Ishikawa (cell line): ENCODE results near the gene CEP68.

Source experiments
- CEBPB ChIP-seq: IDR thresholded peaks from 2 replicates; pipeline ENCODE4 v1.6.1; 2012
- CREB1 ChIP-seq: IDR thresholded peaks from 2 replicates; pipeline ENCODE4 v1.6.1; 2012; ENCODE audit warnings: low read depth
- EGR1 ChIP-seq: IDR thresholded peaks from 2 replicates; pipeline ENCODE4 v1.6.1; 2012
- EP300 ChIP-seq: IDR thresholded peaks from 2 replicates; pipeline ENCODE4 v1.6.1; 2012; ENCODE audit warnings: borderline replicate concordance
- FOXM1 ChIP-seq: IDR thresholded peaks from 2 replicates; pipeline ENCODE4 v1.6.1; 2012; ENCODE audit warnings: low read depth, borderline replicate concordance
- NFIC ChIP-seq: IDR thresholded peaks from 2 replicates; pipeline ENCODE4 v1.6.1; 2012
- RAD21 ChIP-seq: IDR thresholded peaks from 2 replicates; pipeline ENCODE4 v1.6.1; 2012; ENCODE audit warnings: low read depth
- TAF1 ChIP-seq: IDR thresholded peaks from 2 replicates; pipeline ENCODE4 v1.6.1; 2012; ENCODE audit warnings: low read depth, mild to moderate bottlenecking
- TCF12 ChIP-seq: IDR thresholded peaks from 2 replicates; pipeline ENCODE4 v1.6.1; 2012; ENCODE audit warnings: low read depth
- TEAD4 ChIP-seq: IDR thresholded peaks from 2 replicates; pipeline ENCODE4 v1.6.1; 2012
- YY1 ChIP-seq: IDR thresholded peaks from 2 replicates; pipeline ENCODE4 v1.6.1; 2012; ENCODE audit warnings: low read depth
- ZBTB7A ChIP-seq: IDR thresholded peaks from 2 replicates; pipeline ENCODE4 v1.6.1; 2012; ENCODE audit warnings: low read depth
- TF ChIP-seq, protein P1 (sequence below): IDR thresholded peaks from 2 replicates; pipeline ENCODE4 v1.6.1; 2012
- TF ChIP-seq, protein P2 (sequence below): IDR thresholded peaks from 2 replicates; pipeline ENCODE4 v1.6.1; 2012; ENCODE audit warnings: low read depth, mild to moderate bottlenecking
- TF ChIP-seq, protein P3 (sequence below): IDR thresholded peaks from 2 replicates; pipeline ENCODE4 v1.6.1; 2012

The CEP68 gene, protein sequence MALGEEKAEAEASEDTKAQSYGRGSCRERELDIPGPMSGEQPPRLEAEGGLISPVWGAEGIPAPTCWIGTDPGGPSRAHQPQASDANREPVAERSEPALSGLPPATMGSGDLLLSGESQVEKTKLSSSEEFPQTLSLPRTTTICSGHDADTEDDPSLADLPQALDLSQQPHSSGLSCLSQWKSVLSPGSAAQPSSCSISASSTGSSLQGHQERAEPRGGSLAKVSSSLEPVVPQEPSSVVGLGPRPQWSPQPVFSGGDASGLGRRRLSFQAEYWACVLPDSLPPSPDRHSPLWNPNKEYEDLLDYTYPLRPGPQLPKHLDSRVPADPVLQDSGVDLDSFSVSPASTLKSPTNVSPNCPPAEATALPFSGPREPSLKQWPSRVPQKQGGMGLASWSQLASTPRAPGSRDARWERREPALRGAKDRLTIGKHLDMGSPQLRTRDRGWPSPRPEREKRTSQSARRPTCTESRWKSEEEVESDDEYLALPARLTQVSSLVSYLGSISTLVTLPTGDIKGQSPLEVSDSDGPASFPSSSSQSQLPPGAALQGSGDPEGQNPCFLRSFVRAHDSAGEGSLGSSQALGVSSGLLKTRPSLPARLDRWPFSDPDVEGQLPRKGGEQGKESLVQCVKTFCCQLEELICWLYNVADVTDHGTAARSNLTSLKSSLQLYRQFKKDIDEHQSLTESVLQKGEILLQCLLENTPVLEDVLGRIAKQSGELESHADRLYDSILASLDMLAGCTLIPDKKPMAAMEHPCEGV

DNA sequence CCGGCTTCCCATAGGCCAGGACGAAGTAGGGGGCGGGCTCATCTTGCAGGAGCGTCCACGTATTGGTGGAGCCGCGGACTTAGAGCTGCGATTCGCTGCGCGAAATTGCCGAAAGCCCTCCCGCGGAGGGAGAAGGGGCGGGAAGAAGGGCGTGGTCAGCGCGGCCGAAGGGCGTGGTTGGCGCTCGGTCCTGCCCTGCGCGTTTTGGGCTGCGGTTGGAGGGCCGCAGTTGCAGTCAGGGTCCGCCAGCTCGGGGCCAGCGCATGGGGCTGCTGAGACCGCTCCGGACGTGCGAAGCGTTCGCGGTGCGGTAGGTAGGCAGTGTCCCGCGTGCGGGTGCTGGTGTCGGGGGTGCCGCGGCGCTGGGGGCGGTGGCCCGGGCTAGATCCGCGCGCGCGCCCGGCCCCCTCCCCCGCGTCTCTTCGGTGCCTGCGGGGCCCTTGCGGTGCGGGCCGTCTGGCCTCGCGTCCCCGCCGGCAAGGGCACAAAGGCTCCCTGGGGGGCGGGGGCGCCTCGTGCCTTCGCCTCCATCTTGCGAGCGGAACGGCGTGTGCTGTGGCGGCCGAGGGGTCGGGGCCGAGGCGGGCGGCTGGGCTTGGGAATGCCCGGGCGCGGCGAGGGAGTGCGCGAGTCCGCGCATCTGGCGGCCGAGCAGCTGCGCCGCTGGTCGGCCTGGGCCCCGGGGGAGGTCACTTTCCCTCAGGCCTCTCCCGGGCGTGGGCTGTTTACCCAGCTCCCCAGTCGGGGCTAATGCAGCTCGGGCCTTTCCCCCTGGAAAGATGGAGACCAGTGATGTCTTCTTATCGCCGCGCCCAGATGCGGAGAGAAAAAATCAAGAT is at the start of gene CEP68:
Gene CEP68, plus strand, starts transcription at position 202 of the 839 bp plus-strand sequence. CDS start 13,029 bp downstream, outside the sequence.
- TF ChIP-seq, protein P1, sequence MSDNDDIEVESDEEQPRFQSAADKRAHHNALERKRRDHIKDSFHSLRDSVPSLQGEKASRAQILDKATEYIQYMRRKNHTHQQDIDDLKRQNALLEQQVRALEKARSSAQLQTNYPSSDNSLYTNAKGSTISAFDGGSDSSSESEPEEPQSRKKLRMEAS: peak; percentile 55
- no peak for TF ChIP-seq TEAD4
- peak; percentile 59; the same call in 1 of the 2 replicates for TF ChIP-seq TAF1

DNA sequence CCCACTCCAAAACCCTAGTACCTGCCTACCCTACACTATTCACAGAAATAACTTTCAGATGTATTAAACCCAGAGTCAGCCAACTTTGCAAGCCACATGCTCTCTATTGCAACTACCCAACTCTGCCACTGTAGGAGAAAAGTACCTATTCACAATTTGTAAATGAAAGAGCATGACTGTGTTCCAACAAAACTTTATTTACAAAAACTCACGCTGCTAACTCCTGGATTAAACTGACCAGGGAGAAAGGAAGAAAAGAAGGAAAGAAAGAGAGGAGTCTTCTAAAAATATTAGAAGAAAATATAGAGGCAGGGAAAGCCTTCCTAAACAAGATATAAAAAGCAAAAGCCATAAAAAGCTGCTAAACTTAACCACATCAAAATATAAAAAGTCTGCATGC is 42.4 kb upstream of the CEP68 start:
- no peak for TF ChIP-seq RAD21
- no peak for TF ChIP-seq CREB1
- no peak for TF ChIP-seq EGR1
- no peak for TF ChIP-seq TEAD4
- TF ChIP-seq ZBTB7A: no peak

DNA sequence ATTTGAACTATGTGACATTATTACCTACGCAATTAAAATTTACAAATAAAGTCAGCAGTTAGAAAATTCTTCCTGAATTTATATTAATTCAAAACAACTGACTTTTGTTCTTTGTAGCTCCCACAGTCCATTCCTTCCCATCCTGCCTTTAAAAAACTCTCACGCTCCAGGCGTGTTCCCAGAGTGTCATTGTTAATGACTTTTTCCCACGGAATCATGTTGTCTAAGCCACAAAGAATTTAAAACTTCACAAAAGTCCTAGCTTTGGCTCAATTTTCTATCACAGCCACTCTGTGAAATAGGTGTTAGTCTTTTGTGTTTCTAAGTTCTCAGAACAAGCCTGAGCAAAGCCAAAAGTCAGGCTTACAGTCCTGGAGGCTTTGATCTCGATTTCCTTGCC is 40.5 kb upstream of the CEP68 start:
- TF ChIP-seq EGR1: no peak
- no peak for TF ChIP-seq FOXM1
- no peak for TF ChIP-seq NFIC
- no peak for TF ChIP-seq RAD21
- TF ChIP-seq, protein P2, sequence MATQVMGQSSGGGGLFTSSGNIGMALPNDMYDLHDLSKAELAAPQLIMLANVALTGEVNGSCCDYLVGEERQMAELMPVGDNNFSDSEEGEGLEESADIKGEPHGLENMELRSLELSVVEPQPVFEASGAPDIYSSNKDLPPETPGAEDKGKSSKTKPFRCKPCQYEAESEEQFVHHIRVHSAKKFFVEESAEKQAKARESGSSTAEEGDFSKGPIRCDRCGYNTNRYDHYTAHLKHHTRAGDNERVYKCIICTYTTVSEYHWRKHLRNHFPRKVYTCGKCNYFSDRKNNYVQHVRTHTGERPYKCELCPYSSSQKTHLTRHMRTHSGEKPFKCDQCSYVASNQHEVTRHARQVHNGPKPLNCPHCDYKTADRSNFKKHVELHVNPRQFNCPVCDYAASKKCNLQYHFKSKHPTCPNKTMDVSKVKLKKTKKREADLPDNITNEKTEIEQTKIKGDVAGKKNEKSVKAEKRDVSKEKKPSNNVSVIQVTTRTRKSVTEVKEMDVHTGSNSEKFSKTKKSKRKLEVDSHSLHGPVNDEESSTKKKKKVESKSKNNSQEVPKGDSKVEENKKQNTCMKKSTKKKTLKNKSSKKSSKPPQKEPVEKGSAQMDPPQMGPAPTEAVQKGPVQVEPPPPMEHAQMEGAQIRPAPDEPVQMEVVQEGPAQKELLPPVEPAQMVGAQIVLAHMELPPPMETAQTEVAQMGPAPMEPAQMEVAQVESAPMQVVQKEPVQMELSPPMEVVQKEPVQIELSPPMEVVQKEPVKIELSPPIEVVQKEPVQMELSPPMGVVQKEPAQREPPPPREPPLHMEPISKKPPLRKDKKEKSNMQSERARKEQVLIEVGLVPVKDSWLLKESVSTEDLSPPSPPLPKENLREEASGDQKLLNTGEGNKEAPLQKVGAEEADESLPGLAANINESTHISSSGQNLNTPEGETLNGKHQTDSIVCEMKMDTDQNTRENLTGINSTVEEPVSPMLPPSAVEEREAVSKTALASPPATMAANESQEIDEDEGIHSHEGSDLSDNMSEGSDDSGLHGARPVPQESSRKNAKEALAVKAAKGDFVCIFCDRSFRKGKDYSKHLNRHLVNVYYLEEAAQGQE: no peak
- TF ChIP-seq TCF12: no peak
- TF ChIP-seq YY1: no peak
- no peak for TF ChIP-seq TAF1
- no peak for TF ChIP-seq TEAD4
- TF ChIP-seq CEBPB: no peak
- no peak for TF ChIP-seq EP300
- no peak for TF ChIP-seq CREB1
- TF ChIP-seq, protein P1: no peak
- TF ChIP-seq, protein P3, sequence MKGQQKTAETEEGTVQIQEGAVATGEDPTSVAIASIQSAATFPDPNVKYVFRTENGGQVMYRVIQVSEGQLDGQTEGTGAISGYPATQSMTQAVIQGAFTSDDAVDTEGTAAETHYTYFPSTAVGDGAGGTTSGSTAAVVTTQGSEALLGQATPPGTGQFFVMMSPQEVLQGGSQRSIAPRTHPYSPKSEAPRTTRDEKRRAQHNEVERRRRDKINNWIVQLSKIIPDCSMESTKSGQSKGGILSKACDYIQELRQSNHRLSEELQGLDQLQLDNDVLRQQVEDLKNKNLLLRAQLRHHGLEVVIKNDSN: no peak
- TF ChIP-seq ZBTB7A: no peak

DNA sequence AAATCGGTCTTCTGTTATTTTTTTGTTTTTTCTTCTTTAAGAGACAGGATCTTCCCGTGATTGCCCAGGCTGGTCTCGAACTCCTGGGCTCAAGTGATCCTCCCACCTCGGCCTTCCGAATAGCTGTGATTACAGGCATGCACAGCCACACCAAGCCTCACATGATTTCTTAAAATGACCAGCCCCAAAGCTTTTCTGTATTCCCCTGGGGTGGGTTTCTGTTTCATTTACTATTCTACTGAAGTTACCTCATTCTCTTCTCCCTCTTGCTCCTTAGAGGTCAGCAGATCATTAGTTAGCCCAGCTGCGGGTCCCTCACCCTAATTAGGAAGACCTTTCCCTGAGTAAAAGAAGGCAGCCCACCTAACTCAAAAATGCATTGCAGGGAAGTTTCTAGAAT is 39.4 kb upstream of the CEP68 start:
- TF ChIP-seq ZBTB7A: no peak
- no peak for TF ChIP-seq RAD21
- TF ChIP-seq NFIC: no peak
- no peak for TF ChIP-seq EP300
- TF ChIP-seq CREB1: no peak
- TF ChIP-seq TCF12: no peak
- TF ChIP-seq, protein P3: no peak
- no peak for TF ChIP-seq EGR1
- no peak for TF ChIP-seq TAF1
- TF ChIP-seq, protein P1: no peak
- TF ChIP-seq, protein P2: no peak
- no peak for TF ChIP-seq YY1
- TF ChIP-seq CEBPB: no peak
- TF ChIP-seq FOXM1: no peak
- no peak for TF ChIP-seq TEAD4

DNA sequence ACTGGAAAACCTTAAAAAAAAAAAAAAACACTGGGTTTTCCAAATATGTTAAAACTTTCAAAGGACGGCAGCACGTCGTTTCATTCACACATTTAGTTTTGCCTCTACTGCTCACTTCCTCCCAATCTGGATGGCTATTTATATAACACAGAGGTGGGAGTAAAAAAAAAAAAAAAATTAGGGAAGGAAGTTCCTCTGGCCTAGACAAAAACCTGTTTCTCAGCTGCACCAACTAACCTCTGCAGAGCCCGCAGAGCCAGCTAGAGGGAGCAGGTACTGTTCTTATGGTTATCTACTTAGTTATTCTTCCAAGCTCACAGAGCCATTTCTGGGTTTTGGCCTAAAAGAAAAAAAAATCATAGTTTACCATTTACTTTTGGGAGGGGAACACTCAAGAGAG is 38.9 kb upstream of the CEP68 start:
- TF ChIP-seq TCF12 (no peak), FOXM1 (no peak), RAD21 (no peak), YY1 (no peak), NFIC (no peak), ZBTB7A (no peak), EP300 (no peak), TEAD4 (no peak), EGR1 (no peak), CREB1 (no peak), CEBPB (no peak), TAF1 (no peak)
- TF ChIP-seq, protein P1: no peak
- TF ChIP-seq, protein P3: no peak
- TF ChIP-seq, protein P2: no peak
